ENCODE measurements around the gene SKAP2.
A peak's percentile ranks its signal among the peaks of the same experiment; 100 is the strongest.

- TF ChIP-seq EZH2 (IDR thresholded peaks at IDR 0.05; ENCODE audit: borderline replicate concordance, low read depth, low read length, poor library complexity, severe bottlenecking) (no peak), CTCF (conservative IDR thresholded peaks at IDR 0.05; ENCODE audit: low read depth, low read length) (peak; percentile 63)
Observed at GRCh38 chr7:26853788-26854393, 10.5 kb downstream of the SKAP2 start.
